Neutrophil (primary cell): ENCODE measurements around the gene IL17REL.

ENCODE experiments used
- H3K27ac ChIP-seq: fragments of 200-600 bp; sonication (generic); 2 replicates; pipeline ENCODE4 v1.5.1; 2016; ENCODE audit warnings: mild to moderate bottlenecking, moderate library complexity
- H3K27me3 ChIP-seq: fragments of 200-600 bp; sonication (generic); 2 replicates; pipeline ENCODE4 v1.6.0; 2016; ENCODE audit warnings: mild to moderate bottlenecking
- H3K36me3 ChIP-seq: fragments of 200-600 bp; sonication (generic); 2 replicates; pipeline ENCODE4 v1.5.1; 2017
- H3K4me1 ChIP-seq, 2 experiments: fragments of 200-600 bp in 1 of 2; sonication (generic) in 1 of 2; 1 replicate in 1 of 2; 2 replicates in 1 of 2; pipeline versions ENCODE4 v1.5.1 to v1.6.1; 2013 to 2016; ENCODE audit warnings: low read depth in 1 of 2, low read length in 1 of 2, mild to moderate bottlenecking in 1 of 2, moderate library complexity in 1 of 2; ENCODE audit not compliant: control insufficient read depth in 1 of 2, insufficient read depth in 1 of 2
- H3K4me3 ChIP-seq, 2 experiments: fragments of 200-600 bp in 1 of 2; sonication (generic) in 1 of 2; 1 replicate in 1 of 2; 2 replicates in 1 of 2; pipeline ENCODE4 v1.5.1; 2013 to 2016; ENCODE audit warnings: low read depth in 1 of 2, low read length in 1 of 2, mild to moderate bottlenecking in 1 of 2, moderate library complexity in 1 of 2
- H3K9me3 ChIP-seq: fragments of 200-600 bp; sonication (generic); 2 replicates; pipeline ENCODE4 v1.5.1; 2016
- CTCF ChIP-seq: fragments of 200-600 bp; sonication (generic); IDR thresholded peaks from 2 replicates; pipeline ENCODE4 v1.5.1; 2016; ENCODE audit warnings: antibody characterized with exemption

Gene IL17REL

GRCh38 chr22:50009765-50010675, 2.5 kb downstream of the IL17REL start:
- Histone ChIP-seq H3K4me3 (no peak overlapping the region), H3K4me1 (no peaks in the 10 kb centered on the region), H3K27me3 (peaks cover 63% of the 10 kb centered on the region), H3K36me3 (no peaks in the 10 kb centered on the region), H3K9me3 (no peaks in the 10 kb centered on the region), H3K27ac (no peak overlapping the region)
- no peak for TF ChIP-seq CTCF

GRCh38 chr22:50009251-50009650, 3.3 kb downstream of the IL17REL start:
- no peaks in the 10 kb centered on the region for H3K9me3 ChIP-seq
- TF ChIP-seq CTCF: no peak
- H3K4me3 ChIP-seq: no peak overlapping the region
- H3K36me3 ChIP-seq: no peaks in the 10 kb centered on the region
- peaks cover 58% of the 10 kb centered on the region for H3K27me3 ChIP-seq
- no peak overlapping the region for H3K27ac ChIP-seq
- no peaks in the 10 kb centered on the region for H3K4me1 ChIP-seq

- no peaks in the 10 kb centered on the region for H3K9me3 ChIP-seq
- H3K27ac ChIP-seq: no peak overlapping the region
- no peaks in the 10 kb centered on the region for H3K4me1 ChIP-seq
- no peak overlapping the region for H3K4me3 ChIP-seq
- peaks cover 56% of the 10 kb centered on the region for H3K27me3 ChIP-seq
- TF ChIP-seq CTCF: no peak
- no peaks in the 10 kb centered on the region for H3K36me3 ChIP-seq
Measured at GRCh38 chr22:50008151-50009040, 4.2 kb downstream of the IL17REL start.

GRCh38 chr22:50007057-50007511, 5.5 kb downstream of the IL17REL start:
- no peak overlapping the region for H3K27ac ChIP-seq
- H3K4me1 ChIP-seq: no peaks in the 10 kb centered on the region
- H3K27me3 ChIP-seq: peaks cover 51% of the 10 kb centered on the region
- H3K9me3 ChIP-seq: no peaks in the 10 kb centered on the region
- H3K4me3 ChIP-seq: no peak overlapping the region
- no peaks in the 10 kb centered on the region for H3K36me3 ChIP-seq
- no peak for TF ChIP-seq CTCF

- H3K4me1 ChIP-seq: peaks cover 0 to 3% of the 10 kb centered on the region in 2 experiments
- H3K9me3 ChIP-seq: no peaks in the 10 kb centered on the region
- no peaks in the 10 kb centered on the region for H3K36me3 ChIP-seq
- H3K4me3 ChIP-seq: no peak overlapping the region
- H3K27ac ChIP-seq: no peak overlapping the region
- H3K27me3 ChIP-seq: peaks cover 51% of the 10 kb centered on the region
- TF ChIP-seq CTCF: no peak
Measured at GRCh38 chr22:50004918-50005317, 7.6 kb downstream of the IL17REL start.
